Measurements from ENCODE around the gene VAV3. TPM values are rescaled to one million over a fixed set of nuclear protein-coding genes. Genes with fewer than 3 reads are reported as not detected.
"Not testable (repeated sequence)": the region's sequence is repeated elsewhere in the genome, so short reads cannot be mapped to it uniquely, and the experiment has no call there.

The VAV3 gene
- total RNA-seq, 2 experiments from 2014 or later: 5.3 to 6.2 TPM

DNA sequence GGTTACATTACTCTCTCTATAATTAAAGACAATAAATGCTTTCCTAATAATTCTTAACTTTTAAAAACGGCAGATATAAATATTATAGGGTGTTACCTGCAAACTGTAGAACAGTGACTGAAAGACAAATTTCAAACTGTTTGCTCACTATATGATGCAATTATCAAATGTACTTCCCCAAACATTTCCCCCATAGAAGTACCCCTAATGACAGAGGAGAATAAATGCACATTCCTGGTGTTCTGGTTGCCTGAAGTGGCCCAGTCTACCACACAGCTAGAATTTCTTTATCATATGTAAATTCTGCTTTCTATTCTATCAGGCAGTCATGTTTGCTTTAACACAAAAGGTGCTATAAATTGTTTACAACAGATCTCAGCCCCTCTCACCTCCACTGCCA lies 70.4 kb downstream of the VAV3 start:
- ChIA-PET CTCF (interaction anchor here (1.8 kb wide), 1 partner anchor 231 kb away, joined by 7 read pairs; no protein-coding TSS in a partner anchor), POLR2A (interaction anchor here (1.5 kb wide), 1 partner anchor 9 kb away, joined by 3 read pairs; no protein-coding TSS in a partner anchor)
- H3K4me3 Mint-ChIP-seq: no peak overlapping the region
- H3K4me1 Mint-ChIP-seq (ENCODE audit: low read depth): peaks cover 50% of the 10 kb centered on the region
- peaks cover 4% of the 10 kb centered on the region for H3K36me3 Mint-ChIP-seq (ENCODE audit: low read depth)
- ATAC-seq: no peak
- DNase-seq: no peak
- H3K9me3 Mint-ChIP-seq: peaks cover 9% of the 10 kb centered on the region
- no peak overlapping the region for H3K27ac Mint-ChIP-seq
- intact Hi-C loops (cut with micrococcal nuclease): loop anchor here (5.0 to 10.0 kb wide), 2 partner anchors 68 to 110 kb away; no protein-coding TSS in a partner anchor
- TF ChIP-seq, protein P1, sequence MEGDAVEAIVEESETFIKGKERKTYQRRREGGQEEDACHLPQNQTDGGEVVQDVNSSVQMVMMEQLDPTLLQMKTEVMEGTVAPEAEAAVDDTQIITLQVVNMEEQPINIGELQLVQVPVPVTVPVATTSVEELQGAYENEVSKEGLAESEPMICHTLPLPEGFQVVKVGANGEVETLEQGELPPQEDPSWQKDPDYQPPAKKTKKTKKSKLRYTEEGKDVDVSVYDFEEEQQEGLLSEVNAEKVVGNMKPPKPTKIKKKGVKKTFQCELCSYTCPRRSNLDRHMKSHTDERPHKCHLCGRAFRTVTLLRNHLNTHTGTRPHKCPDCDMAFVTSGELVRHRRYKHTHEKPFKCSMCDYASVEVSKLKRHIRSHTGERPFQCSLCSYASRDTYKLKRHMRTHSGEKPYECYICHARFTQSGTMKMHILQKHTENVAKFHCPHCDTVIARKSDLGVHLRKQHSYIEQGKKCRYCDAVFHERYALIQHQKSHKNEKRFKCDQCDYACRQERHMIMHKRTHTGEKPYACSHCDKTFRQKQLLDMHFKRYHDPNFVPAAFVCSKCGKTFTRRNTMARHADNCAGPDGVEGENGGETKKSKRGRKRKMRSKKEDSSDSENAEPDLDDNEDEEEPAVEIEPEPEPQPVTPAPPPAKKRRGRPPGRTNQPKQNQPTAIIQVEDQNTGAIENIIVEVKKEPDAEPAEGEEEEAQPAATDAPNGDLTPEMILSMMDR (IDR thresholded peaks at IDR 0.05): no peak
- H3K27me3 Mint-ChIP-seq: no peaks in the 10 kb centered on the region

DNA sequence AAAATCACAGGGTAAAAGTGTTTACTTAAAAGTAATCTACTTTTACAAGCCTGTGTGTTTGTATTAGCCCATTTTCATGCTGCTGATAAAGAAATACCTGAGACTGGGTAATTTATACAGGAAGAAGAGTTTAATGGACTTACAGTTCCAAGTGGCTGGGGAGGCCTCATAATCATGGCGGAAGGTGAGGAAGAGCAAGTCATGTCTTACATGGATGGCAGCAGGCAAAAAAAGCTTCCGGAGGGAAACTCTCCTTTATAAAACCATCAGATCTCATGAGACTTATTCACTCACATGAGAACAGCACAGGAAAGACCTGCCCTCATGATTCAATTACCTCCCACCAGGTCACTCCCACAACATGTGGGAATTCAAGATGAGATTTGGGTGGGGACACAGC lies 71.6 kb downstream of the VAV3 start:
- POLR2A ChIA-PET; H3K4me3 Mint-ChIP-seq; H3K27me3 Mint-ChIP-seq; H3K9me3 Mint-ChIP-seq; H3K36me3 Mint-ChIP-seq (ENCODE audit: low read depth); H3K27ac Mint-ChIP-seq; DNase-seq; ATAC-seq: not testable (repeated sequence)
- peaks cover 42% of the 10 kb centered on the region for H3K4me1 Mint-ChIP-seq (ENCODE audit: low read depth)
- intact Hi-C loops (cut with micrococcal nuclease): loop anchor here (10.0 kb wide), 1 partner anchor 109 kb away; no protein-coding TSS in a partner anchor
- CTCF ChIA-PET: interaction anchor here (1.8 kb wide), 1 partner anchor 232 kb away, joined by 7 read pairs; no protein-coding TSS in a partner anchor

DNA sequence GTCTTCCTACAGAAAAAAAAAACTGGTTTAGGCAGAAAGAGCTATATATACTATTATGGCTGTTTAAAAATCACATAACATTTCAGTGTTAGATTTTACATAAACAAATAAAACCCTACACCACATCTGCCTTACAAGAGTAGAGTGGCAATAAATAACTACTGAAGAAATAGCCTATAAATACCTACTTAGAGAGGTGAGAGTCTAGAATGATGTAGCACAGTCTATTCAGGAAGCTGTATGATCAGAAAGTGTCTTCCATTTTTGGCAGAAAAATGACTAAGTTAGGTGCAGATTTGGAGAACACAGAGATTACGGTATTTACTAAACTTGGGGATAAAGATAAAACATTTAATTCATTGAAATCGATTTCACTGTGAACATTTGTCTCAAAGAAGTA lies 75.5 kb downstream of the VAV3 start:
- H3K9me3 Mint-ChIP-seq: peaks cover 9% of the 10 kb centered on the region
- ChIA-PET POLR2A (no interaction called here), CTCF (no interaction called here)
- no peak overlapping the region for H3K4me3 Mint-ChIP-seq
- TF ChIP-seq, protein P1 (IDR thresholded peaks at IDR 0.05): no peak
- peaks cover 22% of the 10 kb centered on the region for H3K4me1 Mint-ChIP-seq (ENCODE audit: low read depth)
- H3K27ac Mint-ChIP-seq: no peak overlapping the region
- ATAC-seq (no peak), DNase-seq (no peak)
- intact Hi-C loops (cut with micrococcal nuclease): no loop called here
- H3K27me3 Mint-ChIP-seq: no peaks in the 10 kb centered on the region
- peaks cover 4% of the 10 kb centered on the region for H3K36me3 Mint-ChIP-seq (ENCODE audit: low read depth)

DNA sequence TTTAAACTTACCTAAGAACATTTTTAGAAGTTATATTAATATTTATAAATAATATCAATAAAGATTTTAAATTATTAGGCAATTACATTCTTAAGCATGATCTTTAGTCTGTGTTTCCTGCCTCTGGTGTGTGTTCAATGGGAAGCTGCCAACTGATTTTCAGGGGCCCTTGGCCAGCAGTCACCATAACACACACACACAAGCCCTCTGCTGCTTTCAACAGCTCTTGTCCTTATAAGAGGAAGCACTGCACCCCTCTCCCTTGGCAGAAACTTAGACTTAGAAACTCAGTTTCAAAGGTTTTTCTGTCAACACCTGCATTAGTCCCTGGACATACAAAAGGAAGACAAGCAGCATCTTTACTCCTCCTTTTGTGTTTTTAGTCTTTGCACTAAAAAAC lies 81.4 kb downstream of the VAV3 start:
- H3K36me3 Mint-ChIP-seq (ENCODE audit: low read depth): no peaks in the 10 kb centered on the region
- CTCF ChIA-PET: no interaction called here

GRCh38 chr1:107879927-107880326 lies 85.1 kb downstream of the VAV3 start:
- ATAC-seq (no peak), DNase-seq (no peak)
- TF ChIP-seq, protein P1 (IDR thresholded peaks at IDR 0.05): no peak
- ChIA-PET CTCF (interaction anchor here (0.7 to 1.2 kb wide), 2 partner anchors 97 to 246 kb away, joined by 3 read pairs; no protein-coding TSS in a partner anchor), POLR2A (interaction anchor here (0.9 kb wide), 1 partner anchor 225 kb away, joined by 3 read pairs; no protein-coding TSS in a partner anchor)
- Mint-ChIP-seq H3K36me3 (ENCODE audit: low read depth) (peaks cover 14% of the 10 kb centered on the region), H3K27ac (no peak overlapping the region), H3K4me3 (no peak overlapping the region), H3K27me3 (no peaks in the 10 kb centered on the region), H3K4me1 (ENCODE audit: low read depth) (peaks cover 53% of the 10 kb centered on the region), H3K9me3 (peaks cover 4% of the 10 kb centered on the region)
- intact Hi-C loops (cut with micrococcal nuclease): no loop called here

More for the DNA sequence above, 81.4 kb downstream of the VAV3 start:
- Mint-ChIP-seq H3K4me1 (ENCODE audit: low read depth) (peaks cover 35% of the 10 kb centered on the region), H3K9me3 (no peaks in the 10 kb centered on the region), H3K27me3 (no peaks in the 10 kb centered on the region), H3K4me3 (no peak overlapping the region), H3K27ac (no peak overlapping the region)
- ATAC-seq (no peak), DNase-seq (no peak)
- POLR2A ChIA-PET: no interaction called here
- intact Hi-C loops (cut with micrococcal nuclease): no loop called here
- TF ChIP-seq, protein P1 (IDR thresholded peaks at IDR 0.05): no peak
